HCT116 (cell line): ENCODE measurements around the gene KCNJ4. TPM values are rescaled to one million over a fixed set of nuclear protein-coding genes. Genes with fewer than 3 reads are reported as not detected.

Experiments
- ATAC-seq: fragments of 200-7000 bp; cut with Tn5 transposase; 2 replicates; pipeline ENCODE4 v1.9.1; 2020; ENCODE audit warnings: mild to moderate bottlenecking, moderate library complexity
- BruUV-seq: library from RNA; stranded (reverse); fragments of 400-500 nt; replicated peaks from 2 replicates; lab custom pipeline; 2021; lab: Mats Ljungman, UMichigan
- CTCF ChIA-PET: fragments of 300-600 bp; sonication (Branson Sonifier 250); formaldehyde crosslinking; loops from one replicate; lab custom pipeline; 2021; ENCODE audit warnings: antibody characterized with exemption; lab: Charles Lee
- POLR2A ChIA-PET: fragments of 300-600, 350-600 bp; sonication (Branson Sonifier 250); formaldehyde crosslinking; loops from one replicate; lab custom pipeline; 2021; ENCODE audit warnings: antibody characterized with exemption; lab: Charles Lee
- RAD21 ChIA-PET, 2 experiments: fragments of 300-600 bp; sonication (Branson Sonifier 250); formaldehyde crosslinking; loops; one replicate each; lab custom pipeline; 2023; ENCODE audit warnings: low total read pairs in 2 of 2; ENCODE audit not compliant: uncharacterized antibody in 2 of 2, unreplicated experiment in 2 of 2, low non-redundant PET in 1 of 2; lab: Charles Lee
- DNase-seq: peaks from one replicate; pipeline ENCODE4 v3.0.0-alpha.2; 2010; ENCODE audit warnings: low read depth, low spot score
- H2AFZ ChIP-seq: fragments of 200-600 bp; shearing (Covaris generic), sonication (generic); 2 replicates; pipeline ENCODE4 v1.6.1; 2017; ENCODE audit warnings: low read depth, mixed run types, mixed read lengths, antibody characterized with exemption, low read length; ENCODE audit not compliant: poor library complexity, severe bottlenecking
- H3K27ac ChIP-seq: 2 replicates; pipeline ENCODE4 v1.5.1; 2012; ENCODE audit warnings: low read depth, low read length
- H3K27me3 ChIP-seq: fragments of 200-600 bp; sonication (generic); 2 replicates; pipeline ENCODE4 v1.6.1; 2016; ENCODE audit warnings: mixed run types, low read length, mixed read lengths; ENCODE audit not compliant: insufficient read depth
- H3K36me3 ChIP-seq, 2 experiments: fragments of 200-500 bp in 1 of 2; fragments of 200-600 bp in 1 of 2; sonication (Bioruptor generic) in 1 of 2; sonication (generic) in 1 of 2; 2 replicates each; pipeline versions ENCODE4 v1.5.1 to v1.6.1; 2014 to 2016; ENCODE audit warnings: low read length in 2 of 2, inconsistent platforms in 1 of 2, mixed read lengths in 1 of 2, mixed run types in 1 of 2; ENCODE audit not compliant: insufficient read depth in 2 of 2, control insufficient read depth in 1 of 2
- H3K4me1 ChIP-seq, 2 experiments: fragments of 200-600 bp in 1 of 2; sonication (generic) in 1 of 2; 2 replicates each; pipeline versions ENCODE4 v1.5.1 to v1.6.1; 2012 to 2017; ENCODE audit warnings: low read length in 2 of 2, inconsistent platforms in 1 of 2, mild to moderate bottlenecking in 1 of 2, mixed read lengths in 1 of 2, mixed run types in 1 of 2, moderate library complexity in 1 of 2; ENCODE audit not compliant: insufficient read depth in 2 of 2, control insufficient read depth in 1 of 2
- H3K4me2 ChIP-seq: fragments of 200-600 bp; sonication (generic); 2 replicates; pipeline ENCODE4 v1.6.1; 2017; ENCODE audit warnings: mixed run types, low read length, mixed read lengths
- H3K4me3 ChIP-seq, 2 experiments: fragments of 200-600 bp in 1 of 2; sonication (generic) in 1 of 2; replicated peaks in 1 of 2; 2 replicates each; pipeline ENCODE4 v1.5.1; 2011 to 2016; ENCODE audit warnings: low read length in 2 of 2, control low read depth in 1 of 2, low read depth in 1 of 2, mild to moderate bottlenecking in 1 of 2, mixed read lengths in 1 of 2, mixed run types in 1 of 2
- H3K79me2 ChIP-seq: fragments of 200-600 bp; sonication (generic); 2 replicates; pipeline ENCODE4 v1.6.1; 2017; ENCODE audit warnings: mild to moderate bottlenecking, mixed run types, low read length, moderate library complexity, mixed read lengths; ENCODE audit not compliant: insufficient read depth
- H3K9ac ChIP-seq: fragments of 200-600 bp; sonication (generic); 2 replicates; pipeline ENCODE4 v1.6.1; 2016; ENCODE audit warnings: low read length, mixed read lengths
- H3K9me2 ChIP-seq: fragments of 200-600 bp; sonication (generic), shearing (Covaris generic); 2 replicates; pipeline ENCODE4 v1.6.1; 2017; ENCODE audit warnings: mixed run types, mild to moderate bottlenecking, moderate library complexity; ENCODE audit not compliant: insufficient read depth
- H3K9me3 ChIP-seq, 2 experiments: fragments of 200-500 bp in 1 of 2; fragments of 200-600 bp in 1 of 2; sonication (Bioruptor generic) in 1 of 2; sonication (generic) in 1 of 2; 2 replicates each; pipeline ENCODE4 v1.6.1; 2014 to 2017; ENCODE audit warnings: low read length in 2 of 2, mixed read lengths in 2 of 2, inconsistent platforms in 1 of 2, low read depth in 1 of 2, mild to moderate bottlenecking in 1 of 2, mixed run types in 1 of 2, moderate library complexity in 1 of 2; ENCODE audit not compliant: control insufficient read depth in 1 of 2, insufficient read depth in 1 of 2
- H4K20me1 ChIP-seq: fragments of 200-600 bp; sonication (generic), shearing (Covaris generic); 2 replicates; pipeline ENCODE4 v1.6.1; 2017; ENCODE audit warnings: mixed run types, mild to moderate bottlenecking, moderate library complexity; ENCODE audit not compliant: insufficient read depth
- CBX3 ChIP-seq: IDR thresholded peaks from 2 replicates; pipeline ENCODE4 v1.6.1; 2012; ENCODE audit warnings: low read depth
- CEBPB ChIP-seq: IDR thresholded peaks from 2 replicates; pipeline ENCODE4 v1.6.1; 2012; ENCODE audit warnings: low read depth
- CTCF ChIP-seq, 3 experiments: fragments of 200-600 bp in 1 of 3; sonication (generic) in 1 of 3; IDR thresholded peaks in 2 of 3; conservative IDR thresholded peaks in 1 of 3; 2 replicates each; pipeline ENCODE4 v1.5.1; 2012 to 2017; ENCODE audit warnings: low read depth in 2 of 3, low read length in 2 of 3, antibody characterized with exemption in 1 of 3, borderline replicate concordance in 1 of 3, control low read depth in 1 of 3, mild to moderate bottlenecking in 1 of 3, mixed read lengths in 1 of 3, mixed run types in 1 of 3, moderate library complexity in 1 of 3; ENCODE audit not compliant: insufficient read depth in 1 of 3
- EGR1 ChIP-seq: IDR thresholded peaks from 2 replicates; pipeline ENCODE4 v1.6.1; 2012; ENCODE audit warnings: low read depth
- EZH2phosphoT487 ChIP-seq: fragments of 200-600 bp; IDR thresholded peaks from 2 replicates; pipeline ENCODE4 v1.6.1; 2018; ENCODE audit warnings: antibody characterized with exemption, borderline replicate concordance
- JUND ChIP-seq: IDR thresholded peaks from 2 replicates; pipeline ENCODE4 v1.6.1; 2012
- MAX ChIP-seq: IDR thresholded peaks from 2 replicates; pipeline ENCODE4 v1.6.1; 2012
- POLR2AphosphoS5 ChIP-seq: IDR thresholded peaks from 2 replicates; pipeline ENCODE4 v1.6.1; 2011; ENCODE audit warnings: mild to moderate bottlenecking, low read depth, low read length, moderate library complexity
- RAD21 ChIP-seq: IDR thresholded peaks from 2 replicates; pipeline ENCODE4 v1.6.1; 2012; ENCODE audit warnings: low read depth, mild to moderate bottlenecking
- REST ChIP-seq: IDR thresholded peaks from 2 replicates; pipeline ENCODE4 v1.6.1; 2012; ENCODE audit warnings: low read depth
- SIN3A ChIP-seq: IDR thresholded peaks from 2 replicates; pipeline ENCODE4 v1.6.1; 2012; ENCODE audit warnings: low read depth
- SP1 ChIP-seq: IDR thresholded peaks from 2 replicates; pipeline ENCODE4 v1.6.1; 2012; ENCODE audit warnings: low read depth
- SRF ChIP-seq: IDR thresholded peaks from 2 replicates; pipeline ENCODE4 v1.6.1; 2012; ENCODE audit warnings: low read depth
- TCF7L2 ChIP-seq: IDR thresholded peaks from 2 replicates; pipeline ENCODE4 v1.7.0; 2011; ENCODE audit warnings: borderline replicate concordance, inconsistent platforms; ENCODE audit not compliant: insufficient read depth, insufficient read length; ENCODE audit errors: extremely low read depth
- YY1 ChIP-seq: IDR thresholded peaks from 2 replicates; pipeline ENCODE4 v1.6.1; 2011; ENCODE audit warnings: low read length, low read depth, moderate library complexity, mild to moderate bottlenecking; ENCODE audit not compliant: insufficient replicate concordance; ENCODE audit errors: extremely low read depth
- ZBTB33 ChIP-seq: IDR thresholded peaks from 2 replicates; pipeline ENCODE4 v1.6.1; 2011; ENCODE audit warnings: mild to moderate bottlenecking, low read length, moderate library complexity; ENCODE audit not compliant: insufficient replicate concordance; ENCODE audit errors: extremely low read depth
- ZFX ChIP-seq: fragments of 450-650 bp; IDR thresholded peaks from 2 replicates; pipeline ENCODE4 v1.6.1; 2017
- intact Hi-C: fragments of 100-400 bp; cut with micrococcal nuclease; formaldehyde crosslinking; loops from 2 replicates; pipeline ENCODE4 v1.10.0; 2022
- total RNA-seq: library from RNA; stranded (reverse); gene quantifications from one replicate; pipeline ENCODE4 v1.2.1, GENCODE V29; 2021; ENCODE audit not compliant: unreplicated experiment

Gene KCNJ4
- total RNA-seq, 1 experiment from 2014 or later: not detected

GRCh38 chr22:38469306-38469781, 14.3 kb upstream of the KCNJ4 start:
- ChIA-PET CTCF (no interaction called here), POLR2A (no interaction called here), RAD21 (no interaction called here)
- H3K4me3 ChIP-seq: no peak overlapping the region; a peak in 1 of 4 replicates
- no peaks in the 10 kb centered on the region for H3K9me2 ChIP-seq
- no peaks in the 10 kb centered on the region for H3K27me3 ChIP-seq
- no peak overlapping the region for H2AFZ ChIP-seq
- H4K20me1 ChIP-seq: no peaks in the 10 kb centered on the region
- H3K9ac ChIP-seq: no peak overlapping the region
- H3K4me2 ChIP-seq: peak overlapping the region; percentile 100
- intact Hi-C loops: no loop called here
- BruUV-seq: no TSS peak
- no peaks in the 10 kb centered on the region for H3K36me3 ChIP-seq
- DNase-seq: no peak
- no peak for ATAC-seq
- H3K79me2 ChIP-seq: no peaks in the 10 kb centered on the region
- TF ChIP-seq CTCF (IDR thresholded peaks at IDR 0.05 in 2 of 3, conservative IDR thresholded peaks at IDR 0.05 in 1 of 3; ENCODE audit: borderline replicate concordance in 1 of 3, insufficient read depth in 1 of 3, low read depth in 2 of 3, low read length in 2 of 3) (no peak), SIN3A (no peak), POLR2AphosphoS5 (no peak), ZFX (no peak), MAX (no peak), JUND (no peak), EGR1 (no peak), ZBTB33 (no peak), CEBPB (no peak), SP1 (no peak), TCF7L2 (no peak), RAD21 (no peak), REST (no peak), SRF (no peak), YY1 (no peak), EZH2phosphoT487 (no peak), CBX3 (no peak)
- H3K4me1 ChIP-seq: peaks cover 6 to 29% of the 10 kb centered on the region in 2 experiments
- no peak overlapping the region; the same call in 1 of the 2 replicates for H3K27ac ChIP-seq
- no peaks in the 10 kb centered on the region for H3K9me3 ChIP-seq
